CD14-positive monocyte (primary cell): ENCODE data around the gene CCDC70. TPM values are rescaled to one million over a fixed set of nuclear protein-coding genes. Genes with fewer than 3 reads are reported as not detected.

Experiments used
- DNase-seq, 3 donors: peaks; one replicate each; pipeline ENCODE4 v3.0.0-alpha.2; 2011 to 2022
- H2AFZ ChIP-seq: 2 replicates; pipeline ENCODE4 v1.6.0; 2012; ENCODE audit warnings: mild to moderate bottlenecking, low read depth, low read length, inconsistent platforms; ENCODE audit not compliant: insufficient read depth, poor library complexity, severe bottlenecking
- H3K27ac ChIP-seq, 2 donors: 1 replicate in 1 of 2; 2 replicates in 1 of 2; pipeline ENCODE4 v1.5.1; 2012 to 2013; ENCODE audit warnings: low read length in 2 of 2, control low read depth in 1 of 2, inconsistent platforms in 1 of 2, low read depth in 1 of 2, mild to moderate bottlenecking in 1 of 2
- H3K27me3 ChIP-seq, 2 donors: one replicate each; pipeline versions ENCODE4 v1.6.0 to v1.6.1; 2011 to 2013; ENCODE audit warnings: low read length in 2 of 2; ENCODE audit not compliant: control insufficient read depth in 2 of 2, insufficient read depth in 2 of 2
- H3K36me3 ChIP-seq, 2 donors: replicated peaks in 1 of 2; 1 replicate in 1 of 2; 2 replicates in 1 of 2; pipeline versions ENCODE4 v1.5.1 to v1.6.1; 2012 to 2013; ENCODE audit warnings: low read length in 2 of 2, control low read depth in 1 of 2, inconsistent platforms in 1 of 2, mild to moderate bottlenecking in 1 of 2; ENCODE audit not compliant: insufficient read depth in 2 of 2, control insufficient read depth in 1 of 2
- H3K4me1 ChIP-seq, 2 donors: 1 replicate in 1 of 2; 2 replicates in 1 of 2; pipeline versions ENCODE4 v1.5.1 to v1.6.1; 2012 to 2013; ENCODE audit warnings: low read length in 2 of 2, control low read depth in 1 of 2, inconsistent platforms in 1 of 2, mild to moderate bottlenecking in 1 of 2, moderate library complexity in 1 of 2; ENCODE audit not compliant: insufficient read depth in 2 of 2, control insufficient read depth in 1 of 2
- H3K4me2 ChIP-seq: replicated peaks from 2 replicates; pipeline ENCODE3; 2012; ENCODE audit warnings: low read length, moderate library complexity, mild to moderate bottlenecking; ENCODE audit not compliant: poor library complexity, severe bottlenecking; ENCODE audit errors: extremely low read depth
- H3K4me3 ChIP-seq, 3 experiments: fragments of 200-600 bp in 1 of 3; sonication (generic) in 1 of 3; replicated peaks in 1 of 3; 1 replicate in 2 of 3; 2 replicates in 1 of 3; pipeline ENCODE4 v1.5.1; 2011 to 2013; ENCODE audit warnings: low read length in 3 of 3, mild to moderate bottlenecking in 3 of 3, control low read depth in 2 of 3, low read depth in 2 of 3, inconsistent platforms in 1 of 3, moderate library complexity in 1 of 3
- H3K79me2 ChIP-seq: 2 replicates; pipeline ENCODE4 v1.6.0; 2012; ENCODE audit warnings: mild to moderate bottlenecking, control low read depth, inconsistent platforms, low read length, moderate library complexity; ENCODE audit not compliant: insufficient read depth
- H3K9ac ChIP-seq: 2 replicates; pipeline ENCODE4 v1.6.0; 2017; ENCODE audit warnings: low read length, mild to moderate bottlenecking; ENCODE audit not compliant: insufficient read depth, poor library complexity, severe bottlenecking
- H3K9me3 ChIP-seq, 2 donors: replicated peaks in 1 of 2; 1 replicate in 1 of 2; 2 replicates in 1 of 2; pipeline versions ENCODE4 v1.5.1 to v1.6.1; 2012 to 2013; ENCODE audit warnings: low read length in 2 of 2, control low read depth in 1 of 2; ENCODE audit not compliant: control insufficient read depth in 1 of 2, insufficient read depth in 1 of 2
- H4K20me1 ChIP-seq: 2 replicates; pipeline ENCODE4 v1.6.0; 2012; ENCODE audit warnings: mild to moderate bottlenecking, low read length, control low read depth, moderate library complexity; ENCODE audit not compliant: insufficient read depth
- H3K27ac Mint-ChIP-seq, 7 donors: one replicate each; pipeline ENCODE4 v1.8.0; 2020; ENCODE audit warnings: mild to moderate bottlenecking in 7 of 7, mixed read lengths in 7 of 7, moderate library complexity in 6 of 7, inconsistent platforms in 2 of 7
- H3K27me3 Mint-ChIP-seq, 3 donors: one replicate each; pipeline ENCODE4 v1.8.0; 2021 to 2022; ENCODE audit warnings: low read depth in 3 of 3, mild to moderate bottlenecking in 3 of 3, mixed read lengths in 3 of 3, moderate library complexity in 3 of 3, inconsistent platforms in 1 of 3
- H3K36me3 Mint-ChIP-seq, 2 donors: one replicate each; pipeline ENCODE4 v1.8.0; 2020; ENCODE audit warnings: mixed read lengths in 2 of 2, inconsistent platforms in 1 of 2, mild to moderate bottlenecking in 1 of 2
- H3K4me1 Mint-ChIP-seq: one replicate; pipeline ENCODE4 v1.8.0; 2020; ENCODE audit warnings: mild to moderate bottlenecking, mixed read lengths
- H3K4me3 Mint-ChIP-seq, 2 donors: one replicate each; pipeline ENCODE4 v1.8.0; 2020; ENCODE audit warnings: mild to moderate bottlenecking in 2 of 2, mixed read lengths in 2 of 2, moderate library complexity in 1 of 2
- H3K9me3 Mint-ChIP-seq, 7 donors: one replicate each; pipeline ENCODE4 v1.8.0; 2020 to 2022; ENCODE audit warnings: mixed read lengths in 7 of 7, mild to moderate bottlenecking in 6 of 7, moderate library complexity in 6 of 7, inconsistent platforms in 2 of 7
- WGBS: methylation state at CpG from one replicate; pipeline ENCODE4 v1.1.5; 2013; ENCODE audit warnings: missing lambda C conversion rate; ENCODE audit not compliant: insufficient coverage; 5-methylcytosine and 5-hydroxymethylcytosine counted together
- intact Hi-C, 2 donors: fragments of 100-400 bp; cut with micrococcal nuclease; formaldehyde crosslinking; loops; one replicate each; pipeline versions ENCODE4 v1.15.0 to v1.15.1; 2023
- polyA plus RNA-seq, 3 donors: library from polyadenylated mRNA; depleted of rRNA in 1 of 3; unstranded in 2 of 3; stranded (reverse) in 1 of 3; fragments of 300-500 nt in 2 of 3; fragments of >200 nt in 1 of 3; fragmentation: Illumina TruSeq in 2 of 3; gene quantifications; 1 replicate in 2 of 3; 2 replicates in 1 of 3; pipeline ENCODE4 v1.2.3, GENCODE V29; 2012 to 2021
- TF ChIP-seq, protein P1 (sequence below): fragments of 200-600 bp; IDR thresholded peaks from one replicate; pipeline ENCODE4 v1.8.0; 2022; ENCODE audit warnings: antibody characterized with exemption, mild to moderate bottlenecking

The CCDC70 gene
- polyA plus RNA-seq, 3 donors, result not detected

DNA sequence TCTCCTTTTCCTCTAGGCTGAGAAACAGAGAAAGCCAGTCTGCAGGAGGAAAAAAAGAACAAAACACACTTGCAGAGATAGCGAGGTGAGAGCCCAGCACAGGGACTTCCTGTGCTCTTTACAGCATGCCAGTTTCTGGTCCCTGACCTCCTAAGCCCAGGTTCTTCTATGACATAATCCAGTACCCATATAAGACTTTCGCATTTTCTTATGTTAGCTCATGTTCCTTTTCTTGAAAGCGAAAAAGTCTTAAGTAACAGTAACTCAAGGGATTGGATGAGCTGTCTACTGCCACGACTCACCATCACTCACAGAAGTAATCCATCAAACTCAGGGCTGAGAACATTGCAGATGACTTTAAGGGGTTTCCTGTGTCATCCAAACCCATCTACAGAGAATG is 17.4 kb downstream of the CCDC70 start:
- Mint-ChIP-seq H3K36me3 (no peaks in the 10 kb centered on the region), H3K9me3 (peaks cover 10 to 16% (median 14%) of the 10 kb centered on the region in 7 donors), H3K4me3 (no peak overlapping the region), H3K27ac (no peak overlapping the region), H3K27me3 (peaks cover 0 to 3% (median 0%) of the 10 kb centered on the region in 3 donors), H3K4me1 (no peaks in the 10 kb centered on the region)
- WGBS, result 92% methylated on average over 2 of the region's 4 CpGs
- Histone ChIP-seq H3K4me3 (no peak overlapping the region), H2AFZ (no peak overlapping the region), H4K20me1 (no peaks in the 10 kb centered on the region), H3K9ac (no peak overlapping the region), H3K27ac (no peak overlapping the region), H3K4me2 (no peak overlapping the region), H3K36me3 (no peaks in the 10 kb centered on the region), H3K79me2 (no peaks in the 10 kb centered on the region), H3K27me3 (no peaks in the 10 kb centered on the region), H3K4me1 (no peaks in the 10 kb centered on the region), H3K9me3 (peaks cover 8 to 14% of the 10 kb centered on the region in 2 donors)
- TF ChIP-seq, protein P1, sequence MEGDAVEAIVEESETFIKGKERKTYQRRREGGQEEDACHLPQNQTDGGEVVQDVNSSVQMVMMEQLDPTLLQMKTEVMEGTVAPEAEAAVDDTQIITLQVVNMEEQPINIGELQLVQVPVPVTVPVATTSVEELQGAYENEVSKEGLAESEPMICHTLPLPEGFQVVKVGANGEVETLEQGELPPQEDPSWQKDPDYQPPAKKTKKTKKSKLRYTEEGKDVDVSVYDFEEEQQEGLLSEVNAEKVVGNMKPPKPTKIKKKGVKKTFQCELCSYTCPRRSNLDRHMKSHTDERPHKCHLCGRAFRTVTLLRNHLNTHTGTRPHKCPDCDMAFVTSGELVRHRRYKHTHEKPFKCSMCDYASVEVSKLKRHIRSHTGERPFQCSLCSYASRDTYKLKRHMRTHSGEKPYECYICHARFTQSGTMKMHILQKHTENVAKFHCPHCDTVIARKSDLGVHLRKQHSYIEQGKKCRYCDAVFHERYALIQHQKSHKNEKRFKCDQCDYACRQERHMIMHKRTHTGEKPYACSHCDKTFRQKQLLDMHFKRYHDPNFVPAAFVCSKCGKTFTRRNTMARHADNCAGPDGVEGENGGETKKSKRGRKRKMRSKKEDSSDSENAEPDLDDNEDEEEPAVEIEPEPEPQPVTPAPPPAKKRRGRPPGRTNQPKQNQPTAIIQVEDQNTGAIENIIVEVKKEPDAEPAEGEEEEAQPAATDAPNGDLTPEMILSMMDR, result no peak
- intact Hi-C loops, result no loop called here
- no peak for DNase-seq

DNA sequence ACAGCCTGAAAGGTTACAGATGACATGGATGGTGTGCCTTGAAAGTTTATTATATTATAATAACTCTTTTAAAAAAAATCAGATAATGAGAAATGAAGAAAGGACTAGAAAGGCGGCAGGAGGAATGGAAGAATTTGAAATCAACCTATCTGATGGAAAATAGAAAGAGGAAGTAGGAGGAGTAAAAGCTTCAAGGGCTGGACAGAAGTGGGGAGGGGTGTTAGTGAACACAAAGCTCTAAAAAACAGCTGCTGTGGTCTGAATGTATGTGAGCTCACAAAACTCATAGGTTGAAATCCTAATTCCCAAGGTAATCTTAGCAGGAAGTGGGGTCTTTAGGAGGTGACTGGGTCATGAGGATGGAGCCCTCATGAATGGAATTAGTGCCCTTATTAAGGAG is 19.5 kb downstream of the CCDC70 start:
- Histone ChIP-seq H3K27ac (no peak overlapping the region), H4K20me1 (no peaks in the 10 kb centered on the region), H2AFZ (no peak overlapping the region), H3K79me2 (no peaks in the 10 kb centered on the region), H3K4me3 (no peak overlapping the region), H3K9ac (no peak overlapping the region), H3K27me3 (no peaks in the 10 kb centered on the region), H3K4me2 (no peak overlapping the region), H3K36me3 (no peaks in the 10 kb centered on the region), H3K4me1 (no peaks in the 10 kb centered on the region), H3K9me3 (peaks cover 8 to 14% of the 10 kb centered on the region in 2 donors)
- intact Hi-C loops, result no loop called here
- WGBS, result 100% methylated on average over 1 of the region's 1 CpG
- H3K4me3 Mint-ChIP-seq, result no peak overlapping the region
- no peaks in the 10 kb centered on the region for H3K36me3 Mint-ChIP-seq
- no peak overlapping the region for H3K27ac Mint-ChIP-seq
- no peak for DNase-seq
- no peaks in the 10 kb centered on the region for H3K4me1 Mint-ChIP-seq
- peaks cover 0 to 3% (median 0%) of the 10 kb centered on the region in 3 donors for H3K27me3 Mint-ChIP-seq
- peaks cover 10 to 16% (median 14%) of the 10 kb centered on the region in 7 donors for H3K9me3 Mint-ChIP-seq
- TF ChIP-seq, protein P1, result no peak
